Right lobe of liver (tissue), 6 donors: Measurements from ENCODE around the gene HHAT. TPM values are rescaled to one million over a fixed set of nuclear protein-coding genes. Genes with fewer than 3 reads are reported as not detected.

Experiments
- ATAC-seq, 4 donors: fragments of 200-7000 bp; cut with Tn5 transposase; one replicate each; pipeline ENCODE4 v1.9.1; 2020; ENCODE audit warnings: mild to moderate bottlenecking in 4 of 4, moderate library complexity in 4 of 4
- DNase-seq, 3 donors: peaks; one replicate each; pipeline ENCODE4 v3.0.0-alpha.2; 2020
- H3K27ac ChIP-seq, 3 donors: fragments of 200-600 bp; one replicate each; pipeline ENCODE4 v1.8.0; 2022
- H3K27me3 ChIP-seq, 2 donors: fragments of 200-600 bp; one replicate each; pipeline ENCODE4 v1.8.0; 2022
- H3K36me3 ChIP-seq, 4 donors: fragments of 200-600 bp; sonication (generic) in 1 of 4; one replicate each; pipeline versions ENCODE4 v1.5.1 to v1.8.0; 2017 to 2022; ENCODE audit warnings: control low read depth in 1 of 4
- H3K4me1 ChIP-seq, 4 donors: fragments of 200-600 bp; sonication (generic) in 1 of 4; one replicate each; pipeline versions ENCODE4 v1.5.1 to v1.8.0; 2017 to 2022; ENCODE audit warnings: control low read depth in 1 of 4
- H3K4me3 ChIP-seq, 3 donors: fragments of 200-600 bp; one replicate each; pipeline ENCODE4 v1.8.0; 2022
- H3K9me3 ChIP-seq, 4 donors: fragments of 200-600 bp; sonication (generic) in 1 of 4; one replicate each; pipeline versions ENCODE4 v1.5.1 to v1.8.0; 2017 to 2022; ENCODE audit warnings: control low read depth in 1 of 4
- CTCF ChIP-seq, 4 donors: fragments of 200-600 bp in 3 of 4; fragments of 450-650 bp in 1 of 4; IDR thresholded peaks; one replicate each; pipeline versions ENCODE4 v1.5.1 to v1.8.0; 2016 to 2022; ENCODE audit warnings: antibody characterized with exemption in 4 of 4, mild to moderate bottlenecking in 2 of 4
- POLR2A ChIP-seq: fragments of 450-650 bp; IDR thresholded peaks from one replicate; pipeline ENCODE4 v1.6.1; 2017; ENCODE audit warnings: antibody characterized with exemption, mild to moderate bottlenecking
- WGBS: methylation state at CpG from one replicate; pipeline ENCODE4 v1.1.6; 2018; ENCODE audit warnings: low coverage, low lambda C conversion rate; ENCODE audit not compliant: insufficient coverage; ENCODE audit errors: missing lambda C conversion rate; 5-methylcytosine and 5-hydroxymethylcytosine counted together
- intact Hi-C, 2 donors: fragments of 100-400 bp; cut with DNase I; formaldehyde crosslinking; loops; one replicate each; pipeline versions ENCODE4 v1.11.2 to v1.14.1; 2022
- total RNA-seq, 6 experiments: library from RNA; depleted of rRNA in 2 of 6; stranded (reverse); fragments of >200 nt in 2 of 6; fragmentation: NEBNext Ultra II Directional in 3 of 6; extraction: Animal tissue kit (Norgen Biotek cat#: 25700) in 3 of 6; gene quantifications; one replicate each; pipeline versions ENCODE4 v1.1.0 to v1.2.4, GENCODE V29; 2016 to 2023
- donor health status: DM: no; HTN: yes; CAD: no.
- donor health status: DM: no; HTN: no; CAD: no.
- donor health status: DM: no; HTN: no; CAD: no.
- donor health status: DM: no; HTN: yes; CAD: no.
- donor health status: DM: no; HTN: yes; CAD: no.

HHAT gene
- total RNA-seq, 6 experiments from 2014 or later: 2.2 to 4.1 (median 2.7) TPM

- no peaks in the 10 kb centered on the region for H3K9me3 ChIP-seq
- H3K4me1 ChIP-seq: no peaks in the 10 kb centered on the region
- TF ChIP-seq CTCF (IDR thresholded peaks at IDR 0.05) (no peak), POLR2A (no peak)
- no peak overlapping the region for H3K4me3 ChIP-seq
- H3K27ac ChIP-seq: no peak overlapping the region
- no peaks in the 10 kb centered on the region for H3K27me3 ChIP-seq
- ATAC-seq: no peak
- no peaks in the 10 kb centered on the region for H3K36me3 ChIP-seq
- intact Hi-C loops: no loop called here
- DNase-seq: no peak
- 89% methylated on average over 3 of the region's 3 CpGs for whole genome bisulfite sequencing
Measured at GRCh38 chr1:210482945-210483617, 154.4 kb downstream of the HHAT start.

- Histone ChIP-seq H3K27me3 (no peaks in the 10 kb centered on the region), H3K9me3 (no peaks in the 10 kb centered on the region), H3K4me1 (no peaks in the 10 kb centered on the region), H3K27ac (no peak overlapping the region), H3K4me3 (no peak overlapping the region), H3K36me3 (no peaks in the 10 kb centered on the region)
- no peak for DNase-seq
- ATAC-seq: no peak
- WGBS: 81% methylated on average over 2 of the region's 2 CpGs
- intact Hi-C loops: no loop called here
- TF ChIP-seq POLR2A: no peak
- no peak for TF ChIP-seq CTCF (IDR thresholded peaks at IDR 0.05)
Measured at GRCh38 chr1:210483821-210484220, 155.1 kb downstream of the HHAT start.

GRCh38 chr1:210487021-210487420 lies 158.3 kb downstream of the HHAT start:
- DNase-seq (no peak), ATAC-seq (no peak)
- Histone ChIP-seq H3K9me3 (no peaks in the 10 kb centered on the region), H3K4me1 (no peaks in the 10 kb centered on the region), H3K36me3 (no peaks in the 10 kb centered on the region), H3K4me3 (no peak overlapping the region), H3K27me3 (no peaks in the 10 kb centered on the region), H3K27ac (no peak overlapping the region)
- TF ChIP-seq CTCF (IDR thresholded peaks at IDR 0.05) (no peak), POLR2A (no peak)
- 85% methylated on average over 2 of the region's 2 CpGs for WGBS
- intact Hi-C loops: no loop called here

GRCh38 chr1:210489491-210489890 lies 160.8 kb downstream of the HHAT start:
- no peak for TF ChIP-seq CTCF (IDR thresholded peaks at IDR 0.05)
- no peak for TF ChIP-seq POLR2A
- intact Hi-C loops: no loop called here
- ATAC-seq: no peak
- Histone ChIP-seq H3K36me3 (no peaks in the 10 kb centered on the region), H3K9me3 (no peaks in the 10 kb centered on the region), H3K27me3 (no peaks in the 10 kb centered on the region), H3K4me1 (no peaks in the 10 kb centered on the region), H3K27ac (no peak overlapping the region), H3K4me3 (no peak overlapping the region)
- WGBS: 0% methylated on average over 1 of the region's 1 CpG
- no peak for DNase-seq
